Astrocyte of the hippocampus (primary cell): ENCODE data around the gene KRTAP21-3.
A peak's percentile ranks its signal among the peaks of the same experiment; 100 is the strongest.
"Not testable (repeated sequence)": the region's sequence is repeated elsewhere in the genome, so short reads cannot be mapped to it uniquely, and the experiment has no call there.

Experiments used
- DNase-seq: peaks from one replicate; pipeline ENCODE4 v3.0.0; 2011; ENCODE audit warnings: low read depth, low spot score

The KRTAP21-3 gene, protein sequence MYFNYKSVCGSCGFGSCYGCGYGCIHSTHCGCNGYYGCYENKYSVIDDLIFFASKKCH

GRCh38 chr21:30718239-30718909 lies at the start of gene KRTAP21-3:
TSS of gene KRTAP21-3 (minus strand) at chr21:30718777. CDS start at chr21:30718759, 18 bp downstream.
- peak; percentile 16 for DNase-seq

GRCh38 chr21:30760776-30761175 lies 42.2 kb upstream of the KRTAP21-3 start:
- no peak for DNase-seq

- DNase-seq: no peak
Observed at GRCh38 chr21:30758306-30758705, 39.7 kb upstream of the KRTAP21-3 start.

DNA sequence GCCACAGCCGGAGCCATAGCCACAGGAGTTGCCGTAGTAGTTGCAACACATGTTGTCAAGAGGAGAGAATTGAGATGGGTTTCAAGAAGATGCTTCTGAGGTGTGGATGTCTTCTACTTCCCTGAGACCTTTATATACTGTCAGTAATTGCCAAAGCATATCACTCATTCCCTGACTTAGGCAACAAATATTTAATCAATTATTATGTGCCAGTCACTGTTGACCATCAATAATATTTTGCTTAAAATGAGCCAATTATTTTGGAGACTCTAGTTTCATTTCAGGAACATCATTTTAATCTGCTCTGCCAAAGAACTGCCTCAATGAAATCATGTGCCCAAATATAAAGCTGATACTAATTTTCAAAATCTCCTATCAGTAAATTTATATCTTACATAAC lies 36.8 kb upstream of the KRTAP21-3 start, which contains the start of gene KRTAP21-1:
TSS of gene KRTAP21-1 (minus strand) at position 101 of the 400 bp plus-strand sequence. CDS start at position 51, 50 bp downstream.
- not testable (repeated sequence) for DNase-seq

DNA sequence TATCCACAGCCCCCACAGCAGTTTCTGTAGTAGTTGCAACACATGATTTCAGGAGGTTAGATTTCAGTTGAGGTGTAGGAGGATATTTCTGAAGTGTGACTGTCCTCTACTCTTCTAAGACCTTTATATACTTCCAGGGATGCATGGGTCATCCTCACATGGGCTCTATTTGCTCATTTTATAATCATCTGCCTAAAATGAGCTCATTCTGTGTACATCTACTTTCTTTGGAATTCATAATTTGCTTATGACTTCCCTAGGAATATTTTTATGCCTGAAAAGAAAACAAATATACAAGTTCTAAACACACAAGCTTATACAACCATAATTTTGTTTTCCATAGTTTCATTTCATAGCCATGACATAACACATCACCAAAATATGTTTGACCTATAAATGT lies 28.6 kb upstream of the KRTAP21-3 start, which contains the start of gene KRTAP21-2:
TSS of gene KRTAP21-2 (minus strand) at position 101 of the 400 bp plus-strand sequence. CDS start at position 44, 57 bp downstream.
- no peak for DNase-seq

- no peak for DNase-seq
Observed at GRCh38 chr21:30740462-30740861, 21.9 kb upstream of the KRTAP21-3 start.

DNA sequence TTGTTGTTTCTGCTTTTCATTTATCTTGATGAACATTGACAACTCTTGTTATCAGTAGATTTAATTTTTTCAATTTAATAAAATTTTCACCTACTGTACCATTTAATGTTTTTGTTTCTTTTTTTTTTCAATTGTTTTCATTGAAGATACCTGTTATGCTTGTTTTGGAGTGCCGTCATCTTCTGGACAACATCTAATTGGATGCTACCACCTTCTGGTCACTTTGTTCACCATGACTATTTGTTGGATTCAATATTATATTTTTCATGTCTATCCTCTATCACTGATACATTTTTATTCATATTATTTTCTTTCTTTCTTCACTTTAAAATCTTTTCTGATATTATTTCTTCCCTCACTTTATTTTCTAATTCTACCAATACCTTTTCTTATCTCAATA lies 14.4 kb upstream of the KRTAP21-3 start:
- no peak for DNase-seq

GRCh38 chr21:30726726-30727125 lies 8.1 kb upstream of the KRTAP21-3 start:
- DNase-seq: no peak

- no peak for DNase-seq
Observed at GRCh38 chr21:30719401-30719800, 824 bp upstream of the KRTAP21-3 start.

DNA sequence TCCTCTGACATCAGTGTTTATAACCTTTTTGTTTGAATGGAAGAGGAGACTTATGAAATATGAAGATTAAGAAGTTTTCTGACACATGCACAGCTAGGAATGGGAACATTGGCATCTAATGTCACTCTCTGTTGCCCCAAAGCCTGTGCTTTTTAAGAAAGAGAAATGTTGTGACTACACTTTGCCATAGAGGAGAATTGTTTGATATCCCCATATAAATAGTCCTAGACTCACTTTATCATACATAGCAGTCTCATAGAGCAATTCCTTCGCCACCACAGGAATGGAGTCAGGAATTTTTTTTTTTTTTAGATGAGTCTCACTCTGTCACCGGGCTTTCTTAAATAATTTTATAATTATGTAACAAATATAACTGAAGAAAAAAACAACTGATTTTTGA lies 1.5 kb downstream of the KRTAP21-3 start:
- peak; percentile 1 for DNase-seq

DNA sequence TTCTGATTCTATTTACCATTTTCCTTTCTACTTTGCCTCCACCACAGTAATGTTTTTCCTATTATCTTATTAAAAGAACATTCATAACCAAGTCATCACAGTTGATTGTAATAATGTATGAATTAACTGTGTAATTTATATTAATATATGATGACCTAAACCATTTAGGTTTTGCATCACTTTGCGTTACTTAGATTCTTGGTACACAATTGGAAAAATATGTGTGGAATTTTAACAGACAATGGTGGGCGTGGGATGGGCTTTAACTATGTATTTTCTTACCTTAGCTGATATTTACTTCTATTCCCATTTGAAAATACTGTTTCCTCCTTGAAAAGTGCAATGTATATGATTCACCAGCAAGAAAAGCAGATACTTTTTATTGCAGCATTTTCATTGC lies 3.6 kb downstream of the KRTAP21-3 start:
- no peak for DNase-seq

DNA sequence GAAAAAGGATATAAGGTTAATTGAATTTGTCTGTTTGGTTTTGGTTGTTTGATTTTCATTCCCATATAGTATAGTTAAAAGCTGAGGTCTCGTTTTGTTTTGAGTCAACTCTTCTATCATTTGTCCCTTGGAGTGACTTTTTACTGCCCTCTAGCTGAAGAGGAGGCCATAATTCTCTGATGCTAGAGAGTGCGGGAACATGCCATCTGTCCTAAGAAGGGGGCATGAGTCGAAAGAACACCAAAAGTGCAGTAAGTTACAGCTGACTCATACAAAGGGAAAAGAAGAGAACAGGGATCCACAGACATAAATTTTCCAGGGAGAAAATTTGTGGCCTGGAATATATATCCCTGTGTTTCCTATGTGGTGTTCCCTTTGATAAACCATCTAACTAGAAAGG lies 4.1 kb downstream of the KRTAP21-3 start:
- DNase-seq: no peak

GRCh38 chr21:30713766-30714165 lies 4.8 kb downstream of the KRTAP21-3 start:
- no peak for DNase-seq

DNA sequence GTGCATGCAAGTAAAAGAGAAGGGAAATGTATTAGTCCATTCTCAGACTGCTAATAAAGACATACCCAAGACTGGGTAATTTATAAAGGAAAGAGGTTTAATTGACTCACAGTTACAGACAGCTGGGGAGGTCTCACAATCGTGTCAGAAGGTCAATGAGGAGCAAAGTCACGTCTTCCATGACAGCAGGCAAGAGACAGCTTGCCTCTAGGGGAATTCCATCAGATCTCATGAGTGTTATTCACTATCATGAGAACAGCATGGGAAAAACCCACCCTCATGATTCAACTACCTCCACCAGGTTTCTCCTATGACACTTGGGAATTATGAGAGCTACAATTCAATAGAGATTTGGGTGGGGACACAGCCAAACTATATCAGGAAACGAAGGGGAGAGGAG lies 8.1 kb downstream of the KRTAP21-3 start:
- no peak for DNase-seq

GRCh38 chr21:30707409-30707808 lies 11.2 kb downstream of the KRTAP21-3 start:
- no peak for DNase-seq

GRCh38 chr21:30695956-30696355 lies 22.6 kb downstream of the KRTAP21-3 start:
- no peak for DNase-seq

DNA sequence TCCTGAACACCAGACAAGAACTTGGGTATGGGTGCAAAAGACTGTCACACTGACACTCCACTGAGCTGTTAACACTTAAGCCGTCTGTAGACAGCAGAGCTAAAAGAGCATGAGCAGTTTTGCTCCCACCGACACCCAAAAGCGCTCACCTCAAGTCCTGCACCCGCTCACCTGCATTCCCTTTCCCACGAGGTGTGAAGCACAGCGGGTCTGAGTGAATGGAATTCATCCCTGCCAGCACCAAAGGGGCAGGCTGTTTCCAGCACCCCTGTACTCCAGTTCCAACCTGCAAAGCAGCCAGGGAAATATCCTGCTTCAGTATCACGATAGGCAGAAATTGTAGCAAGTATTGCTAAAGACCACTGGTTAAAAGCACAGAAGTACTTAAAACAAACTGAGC lies 28.8 kb downstream of the KRTAP21-3 start:
- no peak for DNase-seq

DNA sequence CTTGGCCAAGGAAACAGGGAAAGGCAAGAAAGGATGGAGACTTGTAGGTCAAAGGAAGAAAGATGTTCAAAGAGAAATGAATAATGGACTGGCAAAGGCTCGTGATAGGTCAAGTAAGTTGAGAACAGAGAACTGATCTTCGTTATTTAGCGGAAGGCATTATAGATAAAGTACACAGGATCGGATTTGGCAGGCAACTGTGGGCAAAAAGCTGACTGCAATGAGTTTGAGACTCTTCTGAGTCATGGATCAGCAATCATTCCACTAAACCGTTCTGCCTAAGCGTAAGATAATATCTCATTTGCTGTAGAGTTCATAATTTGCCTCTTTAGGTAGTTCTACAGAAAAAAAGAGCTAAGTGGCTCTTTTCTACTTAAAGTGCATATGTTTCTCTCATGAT lies 34.1 kb downstream of the KRTAP21-3 start:
- DNase-seq: no peak

GRCh38 chr21:30680586-30680985 lies 38.0 kb downstream of the KRTAP21-3 start:
- DNase-seq: no peak

- DNase-seq: no peak
Observed at GRCh38 chr21:30676737-30677136, 41.8 kb downstream of the KRTAP21-3 start.

- no peak for DNase-seq
Observed at GRCh38 chr21:30674312-30674711, 44.3 kb downstream of the KRTAP21-3 start.

GRCh38 chr21:30672985-30673650 lies 45.5 kb downstream of the KRTAP21-3 start:
- no peak for DNase-seq

GRCh38 chr21:30668776-30669175 lies 49.8 kb downstream of the KRTAP21-3 start:
- DNase-seq: no peak
